ENCODE data around the gene CCDC80. TPM values are rescaled to one million over a fixed set of nuclear protein-coding genes. Genes with fewer than 3 reads are reported as not detected.

The CCDC80 gene
- total RNA-seq, 6 experiments from 2014 or later: 326 to 388 (median 358) TPM

GRCh38 chr3:112688085-112688769 lies 47.3 kb upstream of the CCDC80 start:
- Mint-ChIP-seq H3K4me1 (ENCODE audit: low read depth) (peaks cover 77% of the 10 kb centered on the region), H3K9me3 (no peaks in the 10 kb centered on the region), H3K36me3 (ENCODE audit: low read depth) (peaks cover 6% of the 10 kb centered on the region; the same call in 1 of the 2 replicates), H3K27me3 (ENCODE audit: insufficient read depth) (no peaks in the 10 kb centered on the region), H3K27ac (peak overlapping the region; percentile 24), H3K4me3 (no peak overlapping the region)
- no peak for DNase-seq
- TF ChIP-seq CTCF (IDR thresholded peaks at IDR 0.05): no peak

GRCh38 chr3:112687616-112688015 lies 46.7 kb upstream of the CCDC80 start:
- peaks cover 4% of the 10 kb centered on the region; the same call in 1 of the 2 replicates for H3K36me3 Mint-ChIP-seq (ENCODE audit: low read depth)
- no peak for DNase-seq
- TF ChIP-seq CTCF (IDR thresholded peaks at IDR 0.05): no peak
- no peak overlapping the region for H3K27ac Mint-ChIP-seq
- H3K27me3 Mint-ChIP-seq (ENCODE audit: insufficient read depth): no peaks in the 10 kb centered on the region
- H3K9me3 Mint-ChIP-seq: no peaks in the 10 kb centered on the region
- peaks cover 79% of the 10 kb centered on the region for H3K4me1 Mint-ChIP-seq (ENCODE audit: low read depth)
- no peak overlapping the region for H3K4me3 Mint-ChIP-seq

DNA sequence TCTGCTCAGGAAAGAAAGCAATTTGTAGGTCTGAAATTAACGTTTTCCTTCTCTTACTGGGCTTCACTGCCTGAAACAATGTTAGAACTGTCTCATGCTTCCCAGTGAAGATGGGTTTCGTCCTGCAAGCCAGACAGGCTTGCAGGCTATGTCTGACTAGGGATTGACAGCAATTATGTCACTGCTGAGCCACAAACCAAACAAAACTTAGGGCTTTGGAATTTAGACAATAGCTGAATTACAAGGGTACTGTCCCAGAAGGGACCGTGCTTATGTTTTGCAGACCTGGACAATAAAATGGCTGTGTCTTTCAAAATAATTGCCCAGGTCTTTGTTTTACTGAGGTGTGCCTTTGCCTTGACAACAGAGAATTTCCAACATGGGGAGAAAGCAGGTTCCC lies 46.3 kb upstream of the CCDC80 start:
- H3K4me1 Mint-ChIP-seq (ENCODE audit: low read depth): peaks cover 79% of the 10 kb centered on the region
- peaks cover under 1% of the 10 kb centered on the region; the same call in 1 of the 2 replicates for H3K36me3 Mint-ChIP-seq (ENCODE audit: low read depth)

DNA sequence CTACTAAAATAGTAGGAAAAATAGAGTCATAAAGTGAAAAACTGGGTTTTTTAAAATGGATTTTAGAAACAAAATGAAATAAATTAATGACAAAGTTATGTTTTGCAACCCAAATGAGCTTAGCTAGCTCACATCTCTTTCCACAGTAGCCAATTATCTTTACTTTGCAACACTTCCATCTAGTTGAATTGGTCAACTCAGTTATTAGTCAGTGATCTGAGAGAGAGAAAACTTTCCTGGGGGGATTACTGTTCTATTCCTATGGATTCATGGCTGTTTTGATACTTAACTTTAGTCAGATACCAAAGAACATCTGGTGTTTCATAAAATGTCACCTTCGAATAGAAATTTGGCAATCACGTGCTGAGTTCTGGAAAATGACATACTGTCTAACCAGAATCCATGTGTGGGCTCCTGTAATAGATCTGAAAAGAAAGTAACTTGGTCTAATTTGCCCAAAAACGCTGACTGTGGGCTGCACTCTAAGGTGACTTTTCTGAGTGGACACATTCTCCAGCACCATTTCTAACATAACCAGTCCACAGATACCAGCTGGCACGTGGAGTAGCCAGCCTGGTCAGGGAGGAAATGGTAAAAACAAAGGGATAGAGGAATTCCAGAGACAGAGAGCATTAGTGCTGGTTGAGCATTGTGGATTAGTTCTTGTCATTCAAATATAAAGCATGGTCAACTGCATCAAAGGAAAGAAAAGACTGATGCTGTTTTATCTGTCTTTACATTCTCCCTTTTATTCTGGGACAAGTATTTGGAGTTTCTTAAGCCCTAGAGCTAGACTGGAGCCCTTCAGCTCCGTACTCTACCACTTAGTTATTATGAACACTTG lies 45.2 kb upstream of the CCDC80 start:
- DNase-seq: no peak
- no peaks in the 10 kb centered on the region for H3K27me3 Mint-ChIP-seq (ENCODE audit: insufficient read depth)
- H3K4me3 Mint-ChIP-seq: peak overlapping the region; percentile 50; the same call in 1 of the 2 replicates
- H3K36me3 Mint-ChIP-seq (ENCODE audit: low read depth): no peaks in the 10 kb centered on the region
- peak overlapping the region; percentile 89 for H3K27ac Mint-ChIP-seq
- no peak for TF ChIP-seq CTCF (IDR thresholded peaks at IDR 0.05)
- no peaks in the 10 kb centered on the region for H3K9me3 Mint-ChIP-seq
- peaks cover 89% of the 10 kb centered on the region for H3K4me1 Mint-ChIP-seq (ENCODE audit: low read depth)

More for the DNA sequence above, 46.3 kb upstream of the CCDC80 start:
- no peak for DNase-seq
- TF ChIP-seq CTCF (IDR thresholded peaks at IDR 0.05): no peak
- Mint-ChIP-seq H3K27me3 (ENCODE audit: insufficient read depth) (no peaks in the 10 kb centered on the region), H3K27ac (peak overlapping the region; percentile 53; the same call in 1 of the 2 replicates), H3K4me3 (no peak overlapping the region), H3K9me3 (no peaks in the 10 kb centered on the region)

DNA sequence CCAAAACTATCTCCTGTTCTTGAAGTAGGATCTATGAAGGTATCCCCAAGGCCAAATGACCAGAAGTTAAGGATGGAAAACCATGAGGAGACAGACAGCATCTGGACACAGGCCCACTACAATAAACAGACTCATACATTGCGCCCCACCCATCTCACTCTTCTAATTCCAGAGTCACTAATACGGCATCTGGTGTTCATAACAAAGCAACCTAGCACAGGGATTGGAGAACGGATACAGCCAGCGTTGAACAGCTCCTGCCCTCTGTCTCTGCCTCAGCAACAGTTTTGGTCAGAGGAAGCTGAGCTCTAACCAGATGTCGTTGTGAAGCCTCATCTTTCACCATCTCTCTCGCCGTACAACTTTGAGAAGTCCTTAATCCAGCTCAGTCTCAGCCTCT lies 44.5 kb upstream of the CCDC80 start:
- H3K27ac Mint-ChIP-seq: peak overlapping the region; percentile 89
- H3K36me3 Mint-ChIP-seq (ENCODE audit: low read depth): no peaks in the 10 kb centered on the region
- no peaks in the 10 kb centered on the region for H3K27me3 Mint-ChIP-seq (ENCODE audit: insufficient read depth)
- H3K4me3 Mint-ChIP-seq: peak overlapping the region; percentile 50
- TF ChIP-seq CTCF (IDR thresholded peaks at IDR 0.05): no peak
- peak; percentile 91 for DNase-seq
- no peaks in the 10 kb centered on the region for H3K9me3 Mint-ChIP-seq
- peaks cover 92% of the 10 kb centered on the region for H3K4me1 Mint-ChIP-seq (ENCODE audit: low read depth)

Data from HFFc6 (cell line).